KBM-7 (cell line): ENCODE results near the gene ZNF831.

Source experiments
- DNase-seq: peaks from one replicate; pipeline ENCODE4 v3.0.0-alpha.2; 2015
- in situ Hi-C: fragments of 300-500 bp; cut with MboI; formaldehyde crosslinking; loops from 2 replicates; pipeline ENCODE4 v1.14.3; 2020; ENCODE audit warnings: low sequenced_read_pairs, low pct_unique_long_range_greater_than_20kb, mixed read lengths

The ZNF831 gene

DNA sequence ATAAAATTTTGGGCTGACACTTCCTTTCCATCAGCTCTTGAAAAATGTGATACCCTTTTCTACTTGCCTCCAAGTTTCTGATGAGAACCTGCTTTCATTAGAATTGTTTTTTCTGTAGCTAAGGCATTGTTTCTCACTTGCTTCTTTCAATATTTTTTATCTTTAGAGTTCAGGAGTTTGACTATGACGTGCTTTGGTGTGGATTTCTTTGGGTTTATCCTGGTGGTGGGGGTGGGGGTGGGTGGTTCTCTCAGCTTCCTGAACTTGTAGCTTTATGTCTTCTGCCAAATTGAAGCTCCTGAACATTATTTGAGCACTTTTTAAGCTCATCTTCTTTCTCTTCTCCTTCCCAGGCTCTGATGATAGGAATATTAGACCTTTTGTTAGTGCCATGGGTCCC, 11.4 kb downstream of the ZNF831 start:
- in situ Hi-C loops: no loop called here
- no peak for DNase-seq

DNA sequence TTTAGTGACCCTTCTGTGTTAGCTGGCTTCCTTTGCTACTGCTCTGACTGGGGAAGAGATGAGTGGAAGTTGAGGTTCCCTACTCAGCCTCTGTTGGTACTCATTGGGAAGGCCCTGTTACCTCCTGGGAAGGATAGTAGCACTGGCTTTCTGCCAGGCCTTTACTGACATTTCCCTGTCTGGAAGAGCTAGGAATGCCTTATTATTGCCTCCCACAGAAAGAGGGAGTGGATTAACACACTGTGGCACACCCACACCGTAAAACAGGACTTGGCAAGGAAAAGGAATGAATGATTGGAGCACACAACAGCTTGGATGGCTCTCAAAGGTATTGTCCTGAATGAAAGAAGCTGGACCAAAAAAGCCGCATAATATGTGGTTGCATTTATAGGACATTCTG, 12.2 kb downstream of the ZNF831 start:
- no peak for DNase-seq
- in situ Hi-C loops: no loop called here

DNA sequence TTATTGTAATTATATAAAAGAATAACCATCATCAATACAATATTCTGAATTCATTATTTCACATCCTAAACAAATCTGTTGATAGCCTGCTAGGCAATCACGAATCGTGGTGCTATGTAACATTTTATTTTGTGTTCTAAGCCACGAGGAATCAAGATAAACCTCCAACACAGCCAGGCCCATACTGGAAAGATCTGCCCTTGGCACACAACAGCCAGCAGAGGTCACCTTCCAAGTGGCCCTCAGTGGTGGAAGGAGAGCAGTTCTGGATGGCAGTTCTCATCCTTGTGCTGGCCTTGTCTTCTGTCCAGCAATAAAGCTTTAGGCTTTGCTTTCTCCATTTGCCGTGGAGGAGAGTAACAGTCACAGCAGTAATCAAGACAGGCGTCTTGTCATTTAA, 13.2 kb downstream of the ZNF831 start:
- no peak for DNase-seq
- in situ Hi-C loops: no loop called here

- no peak for DNase-seq
- in situ Hi-C loops: no loop called here
These were observed 13.9 kb downstream of the ZNF831 start for GRCh38 chr20:59177266-59178250.

DNA sequence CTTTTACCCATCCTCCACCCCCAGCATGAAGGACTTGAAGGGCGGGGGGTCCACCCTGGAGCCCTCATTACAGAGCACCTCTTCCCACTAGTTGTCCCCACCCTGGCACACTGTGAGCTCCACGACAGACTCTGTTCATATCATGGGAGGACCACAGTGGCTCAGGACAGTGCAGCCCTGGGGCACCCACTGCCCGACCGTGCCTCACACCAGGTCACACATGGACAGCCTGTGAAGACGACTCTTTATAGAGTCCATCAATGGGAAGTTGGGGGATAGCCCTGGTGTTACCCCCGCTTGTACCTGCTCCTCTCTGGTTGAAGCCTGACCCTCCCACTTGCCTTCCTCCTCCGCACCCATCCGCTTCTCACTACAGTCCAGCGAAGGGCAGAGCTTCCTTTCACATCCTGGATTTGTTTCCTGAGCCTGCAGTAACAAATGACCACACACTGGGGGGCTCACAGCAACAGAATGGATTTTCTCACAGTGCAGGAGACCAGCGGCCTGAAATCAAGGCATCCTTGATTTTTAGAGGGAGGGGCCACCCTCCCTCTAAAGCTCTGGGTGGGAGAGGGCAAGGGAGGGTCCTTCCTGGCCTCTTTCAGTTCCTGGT, 15.5 kb downstream of the ZNF831 start:
- in situ Hi-C loops: no loop called here
- no peak for DNase-seq

- in situ Hi-C loops: no loop called here
- DNase-seq: no peak
These were observed 16.4 kb downstream of the ZNF831 start for GRCh38 chr20:59179988-59180387.

DNA sequence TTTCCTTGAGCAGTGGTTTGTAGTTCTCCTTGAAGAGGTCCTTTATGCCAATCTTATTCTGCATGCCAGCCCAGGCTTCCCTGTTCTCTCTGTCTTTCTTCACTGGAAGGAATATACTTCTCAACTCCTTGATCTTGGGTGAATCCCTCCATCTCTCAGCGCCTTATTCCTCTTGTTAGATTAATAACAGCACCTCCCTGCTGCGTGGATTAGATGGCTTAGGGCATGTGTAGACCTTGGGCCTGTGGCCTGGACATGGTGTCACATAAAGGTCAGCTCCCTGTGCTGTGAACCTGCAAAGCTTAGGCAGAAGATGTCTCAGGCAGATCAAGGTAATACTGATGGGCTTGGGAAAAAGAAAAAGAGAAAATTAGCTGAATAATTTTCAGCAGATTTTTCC, 18.3 kb downstream of the ZNF831 start:
- in situ Hi-C loops: no loop called here
- DNase-seq: no peak

- in situ Hi-C loops: no loop called here
These were observed 18.9 kb downstream of the ZNF831 start for GRCh38 chr20:59182401-59183044.

DNA sequence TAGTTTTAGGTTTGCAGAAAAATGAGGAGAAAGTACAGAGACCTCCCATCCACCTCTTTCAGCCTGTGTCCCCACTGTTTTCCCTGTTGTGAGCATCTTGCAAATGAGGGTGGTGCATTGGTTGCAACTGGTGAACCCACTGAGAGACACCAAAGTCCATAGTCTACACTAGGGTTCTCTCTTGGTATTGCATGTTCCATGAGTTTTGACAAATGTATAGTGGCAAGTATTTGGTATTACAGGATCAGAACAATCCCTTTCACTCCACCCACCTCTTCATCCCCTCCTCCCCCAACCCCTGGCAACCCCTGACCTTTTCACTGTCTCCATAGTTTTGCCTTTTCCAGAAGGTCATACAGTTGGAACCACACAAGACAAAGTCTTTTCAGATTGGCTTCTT, 20.1 kb downstream of the ZNF831 start:
- in situ Hi-C loops: no loop called here
- no peak for DNase-seq

More at GRCh38 chr20:59182401-59183044, 18.9 kb downstream of the ZNF831 start:
- DNase-seq: no peak

- in situ Hi-C loops: no loop called here
- DNase-seq: no peak
These were observed 21.3 kb downstream of the ZNF831 start for GRCh38 chr20:59184880-59185447.

GRCh38 chr20:59185809-59186208, 22.2 kb downstream of the ZNF831 start:
- DNase-seq: no peak
- in situ Hi-C loops: no loop called here

DNA sequence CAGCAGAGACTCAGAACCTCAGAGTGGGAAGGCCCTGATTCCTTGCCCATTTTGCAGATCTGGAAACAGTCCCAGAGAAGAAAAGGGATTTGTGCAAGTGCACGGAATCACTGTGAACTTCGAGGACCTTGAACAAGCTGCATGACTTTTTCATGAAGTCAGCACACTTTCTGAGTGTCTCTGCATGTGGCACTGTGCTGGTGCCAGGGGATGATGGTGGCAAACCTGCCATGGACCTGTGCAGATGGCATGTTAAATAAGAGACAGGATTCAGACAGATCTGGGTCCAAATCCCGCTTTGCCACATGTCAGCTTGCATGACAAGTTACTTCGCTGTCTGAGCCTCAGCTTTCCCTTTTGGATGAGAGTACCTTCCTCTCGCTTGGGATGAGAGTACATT, 26.8 kb downstream of the ZNF831 start:
- in situ Hi-C loops: no loop called here
- DNase-seq: no peak

DNA sequence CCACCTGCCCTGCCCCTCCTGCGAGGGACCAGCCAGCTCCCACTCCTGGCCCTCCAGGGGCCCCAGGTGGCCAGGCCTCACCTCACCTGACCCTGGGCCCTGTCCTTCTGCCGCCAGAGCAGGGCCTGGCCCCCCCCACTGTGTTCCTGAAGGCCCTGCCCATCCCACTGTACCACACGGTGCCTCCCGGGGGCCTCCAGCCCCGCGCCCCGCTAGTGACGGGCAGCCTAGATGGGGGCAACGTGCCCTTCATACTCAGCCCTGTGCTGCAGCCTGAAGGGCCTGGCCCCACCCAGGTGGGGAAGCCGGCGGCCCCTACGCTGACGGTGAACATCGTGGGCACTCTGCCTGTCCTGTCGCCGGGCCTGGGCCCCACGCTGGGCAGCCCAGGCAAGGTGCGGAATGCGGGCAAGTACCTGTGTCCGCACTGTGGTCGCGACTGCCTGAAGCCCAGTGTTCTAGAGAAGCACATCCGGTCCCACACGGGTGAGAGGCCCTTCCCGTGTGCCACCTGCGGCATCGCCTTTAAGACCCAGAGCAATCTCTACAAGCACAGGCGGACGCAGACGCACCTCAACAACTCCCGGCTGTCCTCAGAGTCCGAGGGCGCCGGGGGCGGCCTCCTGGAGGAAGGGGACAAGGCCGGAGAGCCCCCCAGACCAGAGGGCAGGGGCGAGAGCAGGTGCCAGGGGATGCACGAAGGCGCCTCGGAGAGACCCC, 27.6 kb downstream of the ZNF831 start:
- no peak for DNase-seq
- in situ Hi-C loops: no loop called here

DNA sequence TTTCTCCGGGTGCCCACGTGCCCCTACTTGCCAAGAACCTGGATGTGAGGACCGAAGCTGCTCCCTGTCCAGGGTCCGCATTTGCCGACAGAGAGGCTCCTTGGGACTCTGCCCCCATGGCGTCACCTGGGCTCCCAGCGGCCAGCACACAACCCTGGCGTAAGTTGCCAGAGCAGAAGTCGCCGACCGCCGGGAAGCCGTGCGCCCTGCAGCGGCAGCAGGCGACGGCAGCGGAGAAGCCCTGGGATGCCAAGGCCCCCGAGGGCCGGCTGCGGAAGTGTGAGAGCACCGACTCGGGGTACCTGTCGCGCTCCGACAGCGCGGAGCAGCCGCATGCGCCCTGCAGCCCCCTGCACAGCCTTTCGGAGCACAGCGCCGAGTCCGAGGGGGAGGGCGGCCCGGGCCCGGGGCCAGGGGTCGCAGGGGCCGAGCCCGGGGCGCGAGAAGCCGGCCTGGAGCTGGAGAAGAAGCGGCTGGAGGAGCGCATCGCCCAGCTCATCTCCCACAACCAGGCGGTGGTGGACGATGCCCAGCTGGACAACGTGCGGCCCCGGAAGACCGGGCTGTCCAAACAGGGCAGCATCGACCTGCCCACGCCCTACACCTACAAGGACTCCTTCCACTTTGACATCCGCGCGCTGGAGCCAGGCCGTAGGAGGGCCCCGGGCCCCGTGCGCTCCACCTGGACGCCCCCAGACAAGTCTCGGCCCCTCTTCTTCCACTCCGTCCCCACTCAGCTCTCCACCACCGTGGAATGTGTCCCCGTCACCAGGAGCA, 28.3 kb downstream of the ZNF831 start:
- in situ Hi-C loops: no loop called here
- DNase-seq: no peak

- in situ Hi-C loops: no loop called here
- DNase-seq: no peak
These were observed 28.9 kb downstream of the ZNF831 start for GRCh38 chr20:59192533-59192896.

DNA sequence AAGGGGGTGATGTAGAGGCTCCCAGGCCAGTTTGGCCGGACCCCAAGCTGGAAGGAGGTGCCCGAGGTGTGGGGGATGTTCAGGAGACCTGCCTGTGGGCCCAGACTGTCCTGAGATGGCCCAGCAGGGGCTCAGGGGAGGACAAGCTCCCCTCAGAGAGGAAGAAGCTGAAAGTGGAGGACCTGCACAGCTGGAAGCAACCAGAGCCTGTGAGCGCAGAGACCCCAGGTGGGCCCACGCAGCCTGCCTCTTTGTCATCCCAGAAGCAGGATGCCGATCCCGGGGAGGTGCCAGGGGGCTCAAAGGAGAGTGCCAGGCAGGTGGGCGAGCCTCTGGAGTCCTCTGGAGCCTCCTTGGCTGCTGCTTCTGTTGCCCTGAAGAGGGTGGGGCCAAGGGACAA, 29.7 kb downstream of the ZNF831 start:
- no peak for DNase-seq
- in situ Hi-C loops: no loop called here

- no peak for DNase-seq
- in situ Hi-C loops: no loop called here
These were observed 30.7 kb downstream of the ZNF831 start for GRCh38 chr20:59194023-59194935.
